PC-3 (cell line): Measurements from ENCODE around the gene DNAH1. TPM values are rescaled to one million over a fixed set of nuclear protein-coding genes. Genes with fewer than 3 reads are reported as not detected.
A peak's percentile ranks its signal among the peaks of the same experiment; 100 is the strongest.
"Not testable (repeated sequence)": the region's sequence is repeated elsewhere in the genome, so short reads cannot be mapped to it uniquely, and the experiment has no call there.

Experiments used
- ATAC-seq: fragments of 200-7000 bp; cut with Tn5 transposase; 2 replicates; pipeline ENCODE4 v1.9.1; 2020; ENCODE audit warnings: mild to moderate bottlenecking, moderate library complexity
- BruUV-seq: library from RNA; stranded (reverse); fragments of 400-500 nt; replicated peaks from 2 replicates; lab custom pipeline; 2021; lab: Mats Ljungman, UMichigan
- CTCF ChIA-PET: fragments of 300-600 bp; sonication (Branson Sonifier 250); formaldehyde crosslinking; loops from one replicate; lab custom pipeline; 2022; ENCODE audit warnings: antibody characterized with exemption; lab: Charles Lee
- POLR2A ChIA-PET: fragments of 300-600 bp; sonication (Branson Sonifier 250); formaldehyde crosslinking; loops from one replicate; lab custom pipeline; 2022; ENCODE audit warnings: antibody characterized with exemption; ENCODE audit not compliant: unreplicated experiment; lab: Charles Lee
- DNase-seq: peaks from one replicate; pipeline ENCODE4 v3.0.0-alpha.2; 2015
- H2AFZ ChIP-seq: fragments of 300-600 bp; sonication (generic); 2 replicates; pipeline ENCODE4 v1.6.0; 2016; ENCODE audit warnings: antibody characterized with exemption, low read length
- H3F3A ChIP-seq: fragments of 300-600 bp; sonication (generic); one replicate; pipeline ENCODE4 v1.6.0; 2017; ENCODE audit warnings: antibody characterized with exemption, low read length, control low read depth, mild to moderate bottlenecking; ENCODE audit not compliant: unreplicated experiment
- H3K27ac ChIP-seq: fragments of 300-600 bp; sonication (generic); 2 replicates; pipeline ENCODE4 v1.5.1; 2016; ENCODE audit warnings: mild to moderate bottlenecking, low read length
- H3K27me3 ChIP-seq: fragments of 300-600 bp; sonication (generic); 2 replicates; pipeline ENCODE4 v1.6.1; 2016; ENCODE audit warnings: low read length, mixed read lengths
- H3K36me3 ChIP-seq: fragments of 300-600 bp; sonication (generic); 2 replicates; pipeline ENCODE4 v1.6.1; 2016; ENCODE audit warnings: low read depth, mixed run types, low read length, mixed read lengths
- H3K4me1 ChIP-seq: fragments of 300-600 bp; sonication (generic); 2 replicates; pipeline ENCODE4 v1.5.1; 2016; ENCODE audit warnings: low read length; ENCODE audit not compliant: insufficient read depth
- H3K4me2 ChIP-seq: fragments of 300-600 bp; sonication (generic); 2 replicates; pipeline ENCODE4 v1.6.0; 2016; ENCODE audit warnings: low read length
- H3K4me3 ChIP-seq: fragments of 300-600 bp; sonication (generic); 2 replicates; pipeline ENCODE4 v1.5.1; 2016; ENCODE audit warnings: mild to moderate bottlenecking, low read length, mixed read lengths
- H3K79me2 ChIP-seq: fragments of 300-600 bp; sonication (generic); 2 replicates; pipeline ENCODE4 v1.6.1; 2017; ENCODE audit warnings: low read length, mixed read lengths
- H3K9ac ChIP-seq: fragments of 300-600 bp; sonication (generic); 2 replicates; pipeline ENCODE4 v1.6.0; 2016; ENCODE audit warnings: mild to moderate bottlenecking, low read length
- H3K9me2 ChIP-seq: fragments of 300-600 bp; sonication (generic); replicated peaks from 2 replicates; pipeline ENCODE4 v1.6.1; 2016; ENCODE audit warnings: mixed run types, low read length, mixed read lengths
- H3K9me3 ChIP-seq: fragments of 300-600 bp; sonication (generic); 2 replicates; pipeline ENCODE4 v1.6.1; 2016; ENCODE audit warnings: low read length, mixed read lengths
- H4K20me1 ChIP-seq: fragments of 300-600 bp; sonication (generic); 2 replicates; pipeline ENCODE4 v1.6.1; 2016; ENCODE audit warnings: low read length, mixed read lengths
- CTCF ChIP-seq: fragments of 300-600 bp; sonication (generic); conservative IDR thresholded peaks from 2 replicates; pipeline ENCODE4 v1.5.1; 2017; ENCODE audit warnings: antibody characterized with exemption, low read depth, mild to moderate bottlenecking, low read length
- EZH2 ChIP-seq: fragments of 300-600 bp; sonication (generic); IDR thresholded peaks from one replicate; pipeline ENCODE4 v1.6.1; 2017; ENCODE audit warnings: antibody characterized with exemption, mild to moderate bottlenecking, low read length; ENCODE audit not compliant: unreplicated experiment
- EZH2phosphoT487 ChIP-seq: fragments of 300-600 bp; sonication (generic); IDR thresholded peaks from 2 replicates; pipeline ENCODE4 v1.6.1; 2018; ENCODE audit warnings: mild to moderate bottlenecking, antibody characterized with exemption, low read length, borderline replicate concordance
- intact Hi-C: fragments of 100-400 bp; cut with micrococcal nuclease; formaldehyde crosslinking; loops from 2 replicates; pipeline ENCODE4 v1.9.0; 2023
- total RNA-seq: library from RNA; depleted of rRNA; stranded (reverse); fragments of >200 nt; gene quantifications from 2 replicates; pipeline ENCODE4 v1.2.3, GENCODE V29; 2014

The DNAH1 gene
- total RNA-seq, 1 experiment from 2014 or later = 2.2 TPM

- Histone ChIP-seq H2AFZ (no peak overlapping the region), H3K4me1 (peaks cover 12% of the 10 kb centered on the region), H3K9me3 (no peaks in the 10 kb centered on the region), H3K79me2 (peaks cover 96% of the 10 kb centered on the region), H3K36me3 (peaks cover 77% of the 10 kb centered on the region), H3K4me3 (no peak overlapping the region), H4K20me1 (peaks cover 73% of the 10 kb centered on the region), H3K4me2 (no peak overlapping the region), H3K27me3 (no peaks in the 10 kb centered on the region), H3K27ac (no peak overlapping the region), H3K9ac (no peak overlapping the region), H3K9me2 (no peaks in the 10 kb centered on the region), H3F3A (peaks cover 7% of the 10 kb centered on the region)
- ATAC-seq (no peak), DNase-seq (no peak)
- intact Hi-C loops = no loop called here
- CTCF ChIA-PET = interaction anchor here (0.7 kb wide), 1 partner anchor 37 kb away, joined by 3 read pairs; no protein-coding TSS in a partner anchor
- TF ChIP-seq EZH2phosphoT487 = no peak
- no peak for TF ChIP-seq CTCF
- no peak for TF ChIP-seq EZH2
- POLR2A ChIA-PET = no interaction called here
- no TSS peak for BruUV-seq
Observed at GRCh38 chr3:52270252-52270754, 45.8 kb upstream of the DNAH1 start.

GRCh38 chr3:52272172-52272571 is 43.9 kb upstream of the DNAH1 start:
- ATAC-seq, H3K27me3 ChIP-seq, H2AFZ ChIP-seq, H3K9me3 ChIP-seq, H3K27ac ChIP-seq, CTCF ChIA-PET, DNase-seq, H3K9me2 ChIP-seq, H3K9ac ChIP-seq, POLR2A ChIA-PET, H3F3A ChIP-seq, H3K4me2 ChIP-seq, H3K4me3 ChIP-seq, intact Hi-C loops, BruUV-seq: not testable (repeated sequence)
- peaks cover 26% of the 10 kb centered on the region for H3K4me1 ChIP-seq
- H3K79me2 ChIP-seq = peaks cover 100% of the 10 kb centered on the region
- H4K20me1 ChIP-seq = peaks cover 84% of the 10 kb centered on the region
- H3K36me3 ChIP-seq = peaks cover 61% of the 10 kb centered on the region

GRCh38 chr3:52272831-52273230 is 43.3 kb upstream of the DNAH1 start:
- no peak overlapping the region for H3K9ac ChIP-seq
- BruUV-seq = no TSS peak
- no peak overlapping the region for H2AFZ ChIP-seq
- ATAC-seq (no peak), DNase-seq (no peak)
- CTCF ChIA-PET = no interaction called here
- peaks cover 7% of the 10 kb centered on the region for H3F3A ChIP-seq
- peaks cover 54% of the 10 kb centered on the region for H3K36me3 ChIP-seq
- peaks cover 81% of the 10 kb centered on the region for H4K20me1 ChIP-seq
- H3K9me3 ChIP-seq = no peaks in the 10 kb centered on the region
- intact Hi-C loops = no loop called here
- H3K4me2 ChIP-seq = no peak overlapping the region
- POLR2A ChIA-PET = no interaction called here
- no peaks in the 10 kb centered on the region for H3K9me2 ChIP-seq
- H3K27me3 ChIP-seq = no peaks in the 10 kb centered on the region
- peaks cover 23% of the 10 kb centered on the region for H3K4me1 ChIP-seq
- H3K27ac ChIP-seq = no peak overlapping the region
- peaks cover 100% of the 10 kb centered on the region for H3K79me2 ChIP-seq
- no peak for TF ChIP-seq CTCF
- no peak overlapping the region for H3K4me3 ChIP-seq

GRCh38 chr3:52274781-52275180 is 41.3 kb upstream of the DNAH1 start:
- H3K9me2 ChIP-seq, H2AFZ ChIP-seq, H3K9me3 ChIP-seq, H3K4me3 ChIP-seq, H3K9ac ChIP-seq, POLR2A ChIA-PET, CTCF ChIA-PET, H3K27ac ChIP-seq, DNase-seq, H3F3A ChIP-seq, ATAC-seq, H3K27me3 ChIP-seq, BruUV-seq: not testable (repeated sequence)
- intact Hi-C loops = loop anchor here (5.0 kb wide), 2 partner anchors 37 to 217 kb away; partner anchors contain the start of genes DUSP7 and TWF2
- Histone ChIP-seq H3K4me1 (peaks cover 25% of the 10 kb centered on the region), H3K4me2 (peak overlapping the region; percentile 17; the same call in 1 of the 2 replicates), H4K20me1 (peaks cover 72% of the 10 kb centered on the region), H3K79me2 (peaks cover 89% of the 10 kb centered on the region), H3K36me3 (peaks cover 40% of the 10 kb centered on the region)
